ENCODE data around the gene NDRG3. TPM values are rescaled to one million over a fixed set of nuclear protein-coding genes. Genes with fewer than 3 reads are reported as not detected.

NDRG3 gene
- total and polyA plus RNA-seq, 2 donors (not counting 3 experiments of a cell fraction or from before 2014, with no cell fraction given) = 25.7 to 27.7 TPM

DNA sequence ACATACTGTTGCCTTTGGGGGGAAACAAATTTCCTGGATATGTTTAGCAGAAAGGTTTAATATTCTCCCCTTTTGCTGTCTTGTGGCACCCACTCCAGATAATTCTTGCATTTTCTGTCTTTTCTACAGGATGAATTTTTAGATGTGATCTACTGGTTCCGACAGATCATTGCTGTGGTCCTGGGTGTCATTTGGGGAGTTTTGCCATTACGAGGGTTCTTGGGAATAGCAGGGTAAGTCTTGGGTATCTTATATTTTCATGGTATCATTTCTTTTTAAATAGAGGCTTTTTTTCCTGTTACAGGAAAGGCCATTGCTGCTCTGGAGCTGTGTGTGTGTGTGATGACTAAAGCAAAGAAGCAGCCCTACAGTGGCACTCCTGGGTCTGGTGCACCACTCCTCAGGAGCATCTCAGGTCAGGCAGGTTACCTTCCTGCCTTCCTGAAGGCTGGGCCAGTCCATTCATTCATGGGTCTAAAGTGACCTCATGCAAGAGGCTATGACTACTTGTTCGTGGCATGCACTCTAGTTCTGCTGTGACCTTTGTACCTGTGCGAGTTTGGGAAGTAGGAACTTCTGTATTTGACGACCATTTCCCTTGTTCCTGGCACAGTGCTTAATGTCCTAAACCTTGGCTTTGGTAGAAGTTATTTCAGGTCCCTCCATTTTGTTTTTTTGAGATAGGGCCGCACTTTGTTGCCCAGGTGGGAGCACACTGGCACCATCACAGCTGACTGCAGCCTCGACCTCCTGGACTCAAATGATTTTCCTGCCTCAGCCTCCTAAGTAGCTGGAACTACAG is 138.1 kb downstream of the NDRG3 start:
- Histone ChIP-seq H3K4me2 (ENCODE audit: insufficient read depth, low read length) (peak overlapping the region; percentile 2), H3K27me3 (ENCODE audit: control insufficient read depth in 2 of 2, insufficient read depth in 2 of 2, low read length in 2 of 2) (no peaks in the 10 kb centered on the region), H3K27ac (ENCODE audit: insufficient read depth, low read depth, low read length) (no peak overlapping the region), H3K4me1 (ENCODE audit: control insufficient read depth, extremely low read depth, insufficient read depth, low read length) (peaks cover 19% of the 10 kb centered on the region), H3K9me3 (replicated peaks; ENCODE audit: control insufficient read depth, insufficient read depth, low read length) (no peaks in the 10 kb centered on the region), H2AFZ (ENCODE audit: low read depth, low read length) (no peak overlapping the region), H3K36me3 (ENCODE audit: control insufficient read depth in 2 of 2, extremely low read depth in 1 of 2, insufficient read depth in 2 of 2, low read length in 2 of 2) (peaks cover 11 to 27% of the 10 kb centered on the region in 2 experiments), H4K20me1 (replicated peaks; ENCODE audit: control insufficient read depth, extremely low read depth, insufficient read depth, low read length) (no peaks in the 10 kb centered on the region), H3K9me1 (replicated peaks; ENCODE audit: control insufficient read depth, extremely low read depth, insufficient read depth, low read length) (no peaks in the 10 kb centered on the region), H3K4me3 (replicated peaks in 1 of 3; ENCODE audit: insufficient read depth in 1 of 3, low read depth in 1 of 3, low read length in 3 of 3) (no peak overlapping the region), H3K79me2 (ENCODE audit: control insufficient read depth, insufficient read depth, low read length) (peaks cover 28% of the 10 kb centered on the region), H3K9ac (replicated peaks; ENCODE audit: extremely low read depth, insufficient read depth, low read length) (no peak overlapping the region)
- no peak for FAIRE-seq
- ChIA-PET CTCF (no interaction called here), POLR2A (no interaction called here)
- TF ChIP-seq GATA2 (IDR thresholded peaks at IDR 0.05; ENCODE audit: insufficient read depth, insufficient read length, low read depth, low read length) (no peak), JUN (IDR thresholded peaks at IDR 0.05; ENCODE audit: borderline replicate concordance, insufficient read depth, insufficient read length, low read depth) (no peak), POLR2A (IDR thresholded peaks at IDR 0.05; ENCODE audit: low read depth, low read length) (no peak), MYC (IDR thresholded peaks at IDR 0.05; ENCODE audit: low read depth, low read length) (no peak), EZH2 (IDR thresholded peaks at IDR 0.05; ENCODE audit: borderline replicate concordance, low read depth, low read length, severe bottlenecking) (no peak), POLR2AphosphoS5 (IDR thresholded peaks at IDR 0.05; ENCODE audit: insufficient read depth, low read depth, low read length) (no peak), FOS (IDR thresholded peaks at IDR 0.05; ENCODE audit: borderline replicate concordance, insufficient read depth, low read length) (no peak)
- TF ChIP-seq, protein P1, sequence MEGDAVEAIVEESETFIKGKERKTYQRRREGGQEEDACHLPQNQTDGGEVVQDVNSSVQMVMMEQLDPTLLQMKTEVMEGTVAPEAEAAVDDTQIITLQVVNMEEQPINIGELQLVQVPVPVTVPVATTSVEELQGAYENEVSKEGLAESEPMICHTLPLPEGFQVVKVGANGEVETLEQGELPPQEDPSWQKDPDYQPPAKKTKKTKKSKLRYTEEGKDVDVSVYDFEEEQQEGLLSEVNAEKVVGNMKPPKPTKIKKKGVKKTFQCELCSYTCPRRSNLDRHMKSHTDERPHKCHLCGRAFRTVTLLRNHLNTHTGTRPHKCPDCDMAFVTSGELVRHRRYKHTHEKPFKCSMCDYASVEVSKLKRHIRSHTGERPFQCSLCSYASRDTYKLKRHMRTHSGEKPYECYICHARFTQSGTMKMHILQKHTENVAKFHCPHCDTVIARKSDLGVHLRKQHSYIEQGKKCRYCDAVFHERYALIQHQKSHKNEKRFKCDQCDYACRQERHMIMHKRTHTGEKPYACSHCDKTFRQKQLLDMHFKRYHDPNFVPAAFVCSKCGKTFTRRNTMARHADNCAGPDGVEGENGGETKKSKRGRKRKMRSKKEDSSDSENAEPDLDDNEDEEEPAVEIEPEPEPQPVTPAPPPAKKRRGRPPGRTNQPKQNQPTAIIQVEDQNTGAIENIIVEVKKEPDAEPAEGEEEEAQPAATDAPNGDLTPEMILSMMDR (IDR thresholded peaks at IDR 0.05; ENCODE audit: extremely low read depth in 1 of 2, insufficient read depth in 1 of 2, low read depth in 1 of 2, low read length in 2 of 2) = no peak
- TF ChIP-seq, protein P2, sequence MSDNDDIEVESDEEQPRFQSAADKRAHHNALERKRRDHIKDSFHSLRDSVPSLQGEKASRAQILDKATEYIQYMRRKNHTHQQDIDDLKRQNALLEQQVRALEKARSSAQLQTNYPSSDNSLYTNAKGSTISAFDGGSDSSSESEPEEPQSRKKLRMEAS (IDR thresholded peaks at IDR 0.05; ENCODE audit: insufficient read depth, insufficient read length) = no peak
- intact Hi-C loops (cut with micrococcal nuclease) = loop anchor here (5.0 kb wide), 1 partner anchor 145 kb away; no protein-coding TSS in a partner anchor
- dilution Hi-C loops (cut with MboI; ENCODE audit: extremely low pct_ligation_motif_present, low sequenced_read_pairs) = no loop called here
- DNase-seq (ENCODE audit: low read depth, low spot score) = no peak
- no TSS peak for BruUV-seq (replicated peaks)
